CD4-positive, alpha-beta T cell (primary cell): ENCODE data around the gene RBM19. TPM values are rescaled to one million over a fixed set of nuclear protein-coding genes. Genes with fewer than 3 reads are reported as not detected.

Experiments used
- ATAC-seq: fragments of 200-7000 bp; cut with Tn5 transposase; one replicate; pipeline ENCODE4 v1.10.0; 2022; ENCODE audit warnings: mild to moderate bottlenecking; ENCODE audit not compliant: poor library complexity
- CTCF ChIA-PET: fragments of 350-600 bp; sonication (Branson Sonifier 250); formaldehyde crosslinking; loops from one replicate; lab custom pipeline; 2021; ENCODE audit warnings: antibody characterized with exemption, inconsistent platforms; lab: Charles Lee
- POLR2A ChIA-PET: fragments of 350-600 bp; sonication (Branson Sonifier 250); formaldehyde crosslinking; loops from one replicate; lab custom pipeline; 2021; ENCODE audit warnings: antibody characterized with exemption, inconsistent platforms; lab: Charles Lee
- DNase-seq, 14 experiments: peaks; one replicate each; pipeline ENCODE4 v3.0.0-alpha.2; 2013 to 2020; ENCODE audit warnings: mixed read lengths in 2 of 14
- H3K27ac ChIP-seq, 2 donors: one replicate each; pipeline versions ENCODE4 v1.5.1 to v1.7.0; 2013; ENCODE audit warnings: low read length in 2 of 2, low read depth in 1 of 2, mild to moderate bottlenecking in 1 of 2
- H3K27me3 ChIP-seq, 2 experiments: 1 replicate in 1 of 2; 2 replicates in 1 of 2; pipeline versions ENCODE4 v1.6.1 to v1.7.0; 2013; ENCODE audit warnings: low read length in 2 of 2, control low read depth in 1 of 2, mild to moderate bottlenecking in 1 of 2, moderate library complexity in 1 of 2; ENCODE audit not compliant: insufficient read depth in 2 of 2, control insufficient read depth in 1 of 2
- H3K36me3 ChIP-seq: one replicate; pipeline ENCODE4 v1.6.1; 2013; ENCODE audit warnings: low read length, control low read depth; ENCODE audit not compliant: insufficient read depth
- H3K4me1 ChIP-seq: one replicate; pipeline ENCODE4 v1.6.1; 2013; ENCODE audit warnings: low read length, control low read depth; ENCODE audit not compliant: insufficient read depth
- H3K4me3 ChIP-seq: one replicate; pipeline ENCODE4 v1.5.1; 2013; ENCODE audit warnings: mild to moderate bottlenecking, low read length, moderate library complexity
- H3K9me3 ChIP-seq, 2 experiments: 1 replicate in 1 of 2; 2 replicates in 1 of 2; pipeline versions ENCODE4 v1.6.1 to v1.7.0; 2013; ENCODE audit warnings: low read length in 2 of 2, mild to moderate bottlenecking in 2 of 2, control low read depth in 1 of 2, moderate library complexity in 1 of 2; ENCODE audit not compliant: control insufficient read depth in 1 of 2, insufficient read depth in 1 of 2
- H3K27ac Mint-ChIP-seq: one replicate; pipeline ENCODE4 v1.8.0; 2020; ENCODE audit warnings: mixed read lengths
- H3K27me3 Mint-ChIP-seq: one replicate; pipeline ENCODE4 v1.8.0; 2021; ENCODE audit warnings: mixed read lengths
- H3K36me3 Mint-ChIP-seq: one replicate; pipeline ENCODE4 v1.8.0; 2021; ENCODE audit warnings: low read depth, mixed read lengths
- H3K4me1 Mint-ChIP-seq: one replicate; pipeline ENCODE4 v1.8.0; 2021; ENCODE audit warnings: low read depth, mixed read lengths
- H3K4me3 Mint-ChIP-seq: one replicate; pipeline ENCODE4 v1.8.0; 2020; ENCODE audit warnings: mild to moderate bottlenecking, mixed read lengths
- H3K9me3 Mint-ChIP-seq: one replicate; pipeline ENCODE4 v1.8.0; 2020; ENCODE audit warnings: mixed read lengths
- intact Hi-C, 2 experiments: fragments of 100-400 bp; cut with DNase I in 1 of 2; cut with micrococcal nuclease in 1 of 2; formaldehyde crosslinking; loops; one replicate each; pipeline versions ENCODE4 v1.15.1 to v1.9.0; 2023 to 2025; cut with DNase I, micrococcal nuclease
- total RNA-seq, 174 experiments: library from RNA in 2 of 174; stranded (reverse) in 2 of 174; gene quantifications; one replicate each; pipeline ENCODE4 v1.2.3 and lab custom pipeline; 2021 to 2026
- TF ChIP-seq, protein P1 (sequence below): fragments of 200-600 bp; IDR thresholded peaks from one replicate; pipeline ENCODE4 v1.8.0; 2022; ENCODE audit warnings: antibody characterized with exemption, mild to moderate bottlenecking

Gene RBM19
- total RNA-seq, 2 experiments from 2014 or later = 57.1 to 58.5 TPM

DNA sequence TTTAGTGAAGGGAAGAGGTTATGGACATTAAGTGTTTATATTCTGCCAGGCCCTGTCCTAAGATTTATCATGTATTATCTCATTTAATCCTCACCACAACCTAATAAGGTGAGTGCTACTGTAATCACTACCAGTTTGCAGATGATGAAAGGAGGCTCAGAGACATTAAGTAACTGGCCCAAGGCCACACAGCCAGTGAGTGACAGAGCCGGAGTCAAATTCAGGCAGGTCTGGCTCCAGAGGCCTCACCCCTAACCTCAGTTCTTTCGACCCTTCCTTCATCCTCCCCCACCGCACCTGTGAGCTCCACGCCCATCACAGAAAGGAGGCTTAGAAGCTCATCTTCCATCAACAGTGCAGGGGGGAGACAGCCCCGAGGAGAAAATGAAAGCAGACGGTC, 197.3 kb downstream of the RBM19 start:
- POLR2A ChIA-PET = no interaction called here
- Mint-ChIP-seq H3K4me3 (no peak overlapping the region), H3K27ac (no peak overlapping the region), H3K9me3 (peaks cover 1% of the 10 kb centered on the region), H3K27me3 (peaks cover 23% of the 10 kb centered on the region), H3K36me3 (no peaks in the 10 kb centered on the region), H3K4me1 (no peaks in the 10 kb centered on the region)
- CTCF ChIA-PET = no interaction called here
- H3K4me3 ChIP-seq = no peak overlapping the region
- H3K9me3 ChIP-seq = peaks cover 0 to 4% of the 10 kb centered on the region in 2 experiments
- peaks cover 2 to 3% of the 10 kb centered on the region in 2 experiments for H3K27me3 ChIP-seq
- no peaks in the 10 kb centered on the region for H3K36me3 ChIP-seq
- ATAC-seq = no peak
- H3K4me1 ChIP-seq = no peaks in the 10 kb centered on the region
- TF ChIP-seq, protein P1, sequence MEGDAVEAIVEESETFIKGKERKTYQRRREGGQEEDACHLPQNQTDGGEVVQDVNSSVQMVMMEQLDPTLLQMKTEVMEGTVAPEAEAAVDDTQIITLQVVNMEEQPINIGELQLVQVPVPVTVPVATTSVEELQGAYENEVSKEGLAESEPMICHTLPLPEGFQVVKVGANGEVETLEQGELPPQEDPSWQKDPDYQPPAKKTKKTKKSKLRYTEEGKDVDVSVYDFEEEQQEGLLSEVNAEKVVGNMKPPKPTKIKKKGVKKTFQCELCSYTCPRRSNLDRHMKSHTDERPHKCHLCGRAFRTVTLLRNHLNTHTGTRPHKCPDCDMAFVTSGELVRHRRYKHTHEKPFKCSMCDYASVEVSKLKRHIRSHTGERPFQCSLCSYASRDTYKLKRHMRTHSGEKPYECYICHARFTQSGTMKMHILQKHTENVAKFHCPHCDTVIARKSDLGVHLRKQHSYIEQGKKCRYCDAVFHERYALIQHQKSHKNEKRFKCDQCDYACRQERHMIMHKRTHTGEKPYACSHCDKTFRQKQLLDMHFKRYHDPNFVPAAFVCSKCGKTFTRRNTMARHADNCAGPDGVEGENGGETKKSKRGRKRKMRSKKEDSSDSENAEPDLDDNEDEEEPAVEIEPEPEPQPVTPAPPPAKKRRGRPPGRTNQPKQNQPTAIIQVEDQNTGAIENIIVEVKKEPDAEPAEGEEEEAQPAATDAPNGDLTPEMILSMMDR = no peak
- DNase-seq = no peak
- intact Hi-C loops = no loop called here
- no peak overlapping the region for H3K27ac ChIP-seq

DNA sequence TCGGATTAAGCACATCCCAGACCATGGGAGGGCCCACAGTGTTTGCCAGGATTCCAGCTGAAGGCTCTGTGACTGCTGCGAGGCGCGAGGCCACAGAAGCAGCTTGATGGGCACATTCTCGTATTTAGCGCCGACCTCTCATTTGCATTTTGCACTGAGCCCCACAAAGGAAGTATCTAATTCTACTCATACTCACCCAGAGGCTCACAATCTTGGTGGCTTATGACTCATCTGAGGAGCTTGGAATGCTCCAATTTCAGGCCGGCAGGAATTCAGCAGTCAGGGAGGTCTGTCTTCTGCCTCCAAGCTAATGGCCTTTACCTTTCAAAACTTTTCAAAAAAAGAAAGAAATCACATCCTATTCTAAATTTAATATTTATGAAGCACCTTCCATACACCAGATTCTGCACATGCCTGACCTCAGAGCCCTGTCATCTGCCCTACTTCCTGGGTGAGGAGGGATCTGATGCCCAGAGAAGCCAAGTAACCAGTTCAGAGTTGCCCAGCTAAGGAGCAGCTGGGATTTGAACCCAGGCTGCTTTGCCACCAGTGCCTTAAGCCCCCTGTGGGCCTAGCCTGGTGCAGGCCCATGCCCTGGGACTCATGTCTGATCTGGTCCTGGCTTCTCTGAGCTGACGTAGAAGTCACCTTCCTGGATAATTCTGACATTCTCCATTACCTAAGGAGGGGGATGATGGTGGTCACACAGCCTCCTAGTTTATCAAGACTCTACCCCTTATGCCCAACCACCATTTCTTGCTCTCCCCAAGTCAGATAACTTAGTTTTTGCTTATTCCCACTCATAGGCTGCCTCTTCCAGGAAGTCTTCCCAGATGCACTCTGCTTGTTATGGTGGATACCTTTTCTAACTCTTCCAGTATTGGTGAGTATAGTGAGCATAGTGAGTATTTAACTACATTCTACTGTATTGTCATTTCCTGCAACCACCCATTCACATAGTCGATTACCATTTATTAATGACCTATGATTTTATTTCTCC, 198.9 kb downstream of the RBM19 start:
- H3K27me3 ChIP-seq = peaks cover 8 to 11% of the 10 kb centered on the region in 2 experiments
- H3K9me3 ChIP-seq = peaks cover 0 to 4% of the 10 kb centered on the region in 2 experiments
- no peaks in the 10 kb centered on the region for H3K4me1 ChIP-seq
- Mint-ChIP-seq H3K27ac (no peak overlapping the region), H3K36me3 (no peaks in the 10 kb centered on the region), H3K4me3 (no peak overlapping the region), H3K4me1 (no peaks in the 10 kb centered on the region), H3K9me3 (peaks cover 1% of the 10 kb centered on the region), H3K27me3 (peaks cover 32% of the 10 kb centered on the region)
- H3K27ac ChIP-seq = no peak overlapping the region
- TF ChIP-seq, protein P1 = no peak
- POLR2A ChIA-PET = no interaction called here
- H3K4me3 ChIP-seq = no peak overlapping the region
- intact Hi-C loops = no loop called here
- CTCF ChIA-PET = no interaction called here
- no peaks in the 10 kb centered on the region for H3K36me3 ChIP-seq
- ATAC-seq (no peak), DNase-seq (no peak)
